Loucy (cell line): ENCODE data around the gene CER1.

Experiments
- H2AFZ ChIP-seq: fragments of 200-600 bp; sonication (generic); 2 replicates; pipeline ENCODE4 v1.6.0; 2016; ENCODE audit warnings: antibody characterized with exemption, mild to moderate bottlenecking, low read length, moderate library complexity
- H3F3A ChIP-seq: fragments of 200-600 bp; 2 replicates; pipeline ENCODE4 v1.6.0; 2016; ENCODE audit warnings: antibody characterized with exemption, low read depth, mild to moderate bottlenecking
- H3K27me3 ChIP-seq: fragments of 200-600 bp; sonication (generic); 2 replicates; pipeline ENCODE4 v1.6.1; 2014; ENCODE audit warnings: low read length, mild to moderate bottlenecking; ENCODE audit not compliant: insufficient read depth, poor library complexity, severe bottlenecking
- H3K36me3 ChIP-seq: fragments of 200-600 bp; sonication (generic); 2 replicates; pipeline ENCODE4 v1.6.1; 2016; ENCODE audit warnings: low read length; ENCODE audit not compliant: insufficient read depth
- H3K4me1 ChIP-seq: fragments of 200-600 bp; sonication (generic); 2 replicates; pipeline ENCODE4 v1.5.1; 2014; ENCODE audit warnings: low read length, mild to moderate bottlenecking; ENCODE audit not compliant: insufficient read depth, poor library complexity, severe bottlenecking
- H3K4me2 ChIP-seq: fragments of 200-600 bp; sonication (generic); 2 replicates; pipeline ENCODE4 v1.6.0; 2014; ENCODE audit warnings: antibody characterized with exemption, low read length, low read depth, mild to moderate bottlenecking; ENCODE audit not compliant: poor library complexity, severe bottlenecking
- H3K4me3 ChIP-seq: fragments of 200-600 bp; sonication (generic); 2 replicates; pipeline ENCODE4 v1.5.1; 2014; ENCODE audit warnings: low read length, mild to moderate bottlenecking, mixed read lengths; ENCODE audit not compliant: poor library complexity, severe bottlenecking
- H3K79me2 ChIP-seq: fragments of 200-600 bp; sonication (generic); 2 replicates; pipeline ENCODE4 v1.6.1; 2014; ENCODE audit warnings: low read length; ENCODE audit not compliant: insufficient read depth
- H3K9ac ChIP-seq: fragments of 200-600 bp; sonication (generic); 2 replicates; pipeline ENCODE4 v1.6.0; 2014; ENCODE audit warnings: mild to moderate bottlenecking, low read depth, low read length, moderate library complexity; ENCODE audit not compliant: poor library complexity, severe bottlenecking
- H3K9me2 ChIP-seq: fragments of 200-600 bp; sonication (generic); replicated peaks from 2 replicates; pipeline ENCODE4 v1.6.1; 2016; ENCODE audit warnings: low read depth, low read length, mixed read lengths
- H3K9me3 ChIP-seq: fragments of 200-600 bp; sonication (generic); 2 replicates; pipeline ENCODE4 v1.6.1; 2014; ENCODE audit warnings: mild to moderate bottlenecking, antibody characterized with exemption, low read length, low read depth; ENCODE audit not compliant: insufficient read depth
- H4K20me1 ChIP-seq: fragments of 200-600 bp; sonication (generic); 2 replicates; pipeline ENCODE4 v1.6.0; 2014; ENCODE audit warnings: antibody characterized with exemption, low read length, mild to moderate bottlenecking; ENCODE audit not compliant: insufficient read depth, poor library complexity, severe bottlenecking
- CTCF ChIP-seq: fragments of 200-600 bp; sonication (generic); conservative IDR thresholded peaks from 2 replicates; pipeline ENCODE4 v1.5.1; 2014; ENCODE audit warnings: mild to moderate bottlenecking, antibody characterized with exemption, low read length
- EZH2phosphoT487 ChIP-seq: fragments of 200-600 bp; IDR thresholded peaks from 2 replicates; pipeline ENCODE4 v1.6.1; 2018; ENCODE audit warnings: antibody characterized with exemption, mild to moderate bottlenecking, moderate library complexity, borderline replicate concordance

Gene CER1

GRCh38 chr9:14670718-14671117 is 51.8 kb downstream of the CER1 start:
- no peaks in the 10 kb centered on the region for H4K20me1 ChIP-seq
- H3K79me2 ChIP-seq = no peaks in the 10 kb centered on the region
- no peak overlapping the region for H3K4me3 ChIP-seq
- no peak for TF ChIP-seq CTCF
- no peak for TF ChIP-seq EZH2phosphoT487
- no peaks in the 10 kb centered on the region for H3K9me3 ChIP-seq
- no peaks in the 10 kb centered on the region for H3K9me2 ChIP-seq
- peaks cover 4% of the 10 kb centered on the region for H3K4me1 ChIP-seq
- no peak overlapping the region for H2AFZ ChIP-seq
- H3K4me2 ChIP-seq = no peak overlapping the region
- no peaks in the 10 kb centered on the region for H3F3A ChIP-seq
- H3K9ac ChIP-seq = no peak overlapping the region
- peaks cover 9% of the 10 kb centered on the region; the same call in 1 of the 2 replicates for H3K36me3 ChIP-seq
- no peaks in the 10 kb centered on the region for H3K27me3 ChIP-seq
